Transverse colon (tissue), 4 donors: ENCODE measurements around the gene RSF1. TPM values are rescaled to one million over a fixed set of nuclear protein-coding genes. Genes with fewer than 3 reads are reported as not detected.

ENCODE experiments used
- DNase-seq: peaks from one replicate; pipeline ENCODE4 v3.0.0-alpha.2; 2019
- H3K27ac ChIP-seq, 4 donors: fragments of 200-600 bp; sonication (generic); 2 replicates each; pipeline ENCODE4 v1.5.1; 2016 to 2018; ENCODE audit warnings: inconsistent platforms in 4 of 4
- H3K27me3 ChIP-seq: fragments of 200-600 bp; sonication (generic); 2 replicates; pipeline ENCODE4 v1.5.1; 2017; ENCODE audit warnings: inconsistent platforms
- H3K36me3 ChIP-seq, 4 donors: fragments of 200-600 bp; sonication (generic); 2 replicates each; pipeline ENCODE4 v1.5.1; 2017 to 2019; ENCODE audit warnings: inconsistent platforms in 4 of 4
- H3K4me1 ChIP-seq, 4 donors: fragments of 200-600 bp; sonication (generic); 2 replicates each; pipeline ENCODE4 v1.5.1; 2017 to 2020; ENCODE audit warnings: inconsistent platforms in 4 of 4
- H3K4me3 ChIP-seq, 4 donors: fragments of 200-600 bp; sonication (generic); 1 replicate in 1 of 4; 2 replicates in 3 of 4; pipeline versions ENCODE4 v1.5.1 to v1.6.1; 2017 to 2019; ENCODE audit warnings: inconsistent platforms in 4 of 4
- H3K9me3 ChIP-seq, 2 donors: fragments of 200-600 bp; sonication (generic); 2 replicates each; pipeline ENCODE4 v1.5.1; 2017 to 2019; ENCODE audit warnings: inconsistent platforms in 2 of 2
- EP300 ChIP-seq: sonication (generic); formaldehyde crosslinking; IDR thresholded peaks from one replicate; pipeline ENCODE4 v1.6.1; 2017; ENCODE audit warnings: antibody characterized with exemption, low read depth
- POLR2A ChIP-seq: fragments of 450-650 bp; IDR thresholded peaks from one replicate; pipeline ENCODE4 v1.6.1; 2016; ENCODE audit warnings: antibody characterized with exemption, mild to moderate bottlenecking, moderate library complexity
- POLR2AphosphoS5 ChIP-seq, 3 donors: sonication (generic); formaldehyde crosslinking; IDR thresholded peaks; one replicate each; pipeline ENCODE4 v1.6.1; 2016; ENCODE audit warnings: antibody characterized with exemption in 3 of 3
- WGBS, 2 donors: methylation state at CpG; one replicate each; pipeline ENCODE4 v1.1.5; 2018; ENCODE audit warnings: low coverage in 1 of 2; 5-methylcytosine and 5-hydroxymethylcytosine counted together
- in situ Hi-C, 4 donors: fragments of 200-750 bp; cut with MboI; loops; one replicate each; pipeline versions ENCODE4 v1.15.0 to v1.15.1; 2017; ENCODE audit warnings: low sequenced_read_pairs in 3 of 4, low pct_ligation_motif_present in 1 of 4, low pct_unique_long_range_greater_than_20kb in 1 of 4
- intact Hi-C: fragments of 100-400 bp; cut with DNase I; formaldehyde crosslinking; loops from one replicate; pipeline ENCODE4 v1.15.1; 2023; ENCODE audit warnings: low total_unique reads
- total RNA-seq, 4 donors: library from RNA; depleted of rRNA; stranded (reverse); fragments of >200 nt; gene quantifications; one replicate each; pipeline ENCODE4 v1.1.0, GENCODE V29; 2016
- TF ChIP-seq, protein P1 (sequence below), 5 experiments: fragments of 200-600 bp in 3 of 5; fragments of 450-650 bp in 2 of 5; sonication (generic) in 3 of 5; IDR thresholded peaks; 1 replicate in 2 of 5; 2 replicates in 3 of 5; pipeline ENCODE4 v1.5.1; 2016 to 2017; ENCODE audit warnings: antibody characterized with exemption in 5 of 5, inconsistent platforms in 3 of 5, mild to moderate bottlenecking in 2 of 5, moderate library complexity in 1 of 5

RSF1 gene
- total RNA-seq, 4 donors from 2014 or later = 45.6 to 72.8 (median 58.1) TPM

DNA sequence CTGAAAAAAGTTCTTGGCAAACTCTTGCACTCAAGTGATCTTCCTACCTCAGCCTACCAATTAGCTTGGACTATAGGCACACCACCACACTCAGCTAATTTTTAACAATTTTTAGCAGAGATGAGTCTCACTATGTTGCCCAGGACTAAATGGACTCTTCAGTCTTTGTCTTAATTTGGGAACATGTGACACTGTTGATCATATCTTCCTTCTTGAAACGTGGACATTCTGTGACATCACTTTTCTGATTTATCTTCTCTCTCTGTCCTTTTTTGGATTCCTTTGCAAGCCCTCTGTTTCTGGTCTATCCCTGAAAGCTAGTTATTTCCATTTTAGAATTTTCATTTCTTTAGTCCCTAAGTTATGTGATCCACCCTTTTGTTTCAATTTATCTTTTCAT is 42.0 kb downstream of the RSF1 start:
- 21 to 60% methylated on average over 1 of the region's 1 CpG for WGBS, 2 donors
- H3K27me3 ChIP-seq = no peaks in the 10 kb centered on the region
- H3K27ac ChIP-seq = no peak overlapping the region
- no peaks in the 10 kb centered on the region for H3K9me3 ChIP-seq
- TF ChIP-seq, protein P1, sequence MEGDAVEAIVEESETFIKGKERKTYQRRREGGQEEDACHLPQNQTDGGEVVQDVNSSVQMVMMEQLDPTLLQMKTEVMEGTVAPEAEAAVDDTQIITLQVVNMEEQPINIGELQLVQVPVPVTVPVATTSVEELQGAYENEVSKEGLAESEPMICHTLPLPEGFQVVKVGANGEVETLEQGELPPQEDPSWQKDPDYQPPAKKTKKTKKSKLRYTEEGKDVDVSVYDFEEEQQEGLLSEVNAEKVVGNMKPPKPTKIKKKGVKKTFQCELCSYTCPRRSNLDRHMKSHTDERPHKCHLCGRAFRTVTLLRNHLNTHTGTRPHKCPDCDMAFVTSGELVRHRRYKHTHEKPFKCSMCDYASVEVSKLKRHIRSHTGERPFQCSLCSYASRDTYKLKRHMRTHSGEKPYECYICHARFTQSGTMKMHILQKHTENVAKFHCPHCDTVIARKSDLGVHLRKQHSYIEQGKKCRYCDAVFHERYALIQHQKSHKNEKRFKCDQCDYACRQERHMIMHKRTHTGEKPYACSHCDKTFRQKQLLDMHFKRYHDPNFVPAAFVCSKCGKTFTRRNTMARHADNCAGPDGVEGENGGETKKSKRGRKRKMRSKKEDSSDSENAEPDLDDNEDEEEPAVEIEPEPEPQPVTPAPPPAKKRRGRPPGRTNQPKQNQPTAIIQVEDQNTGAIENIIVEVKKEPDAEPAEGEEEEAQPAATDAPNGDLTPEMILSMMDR (IDR thresholded peaks at IDR 0.05) = no peak
- no peak for TF ChIP-seq POLR2AphosphoS5 (IDR thresholded peaks at IDR 0.05)
- no peak for TF ChIP-seq POLR2A
- TF ChIP-seq EP300 = no peak
- intact Hi-C loops (no loop called here), in situ Hi-C loops (no loop called here)
- peaks cover 0 to 3% (median 0%) of the 10 kb centered on the region in 4 donors for H3K4me1 ChIP-seq
- no peak for DNase-seq
- H3K4me3 ChIP-seq = no peak overlapping the region
- H3K36me3 ChIP-seq = no peaks in the 10 kb centered on the region

DNA sequence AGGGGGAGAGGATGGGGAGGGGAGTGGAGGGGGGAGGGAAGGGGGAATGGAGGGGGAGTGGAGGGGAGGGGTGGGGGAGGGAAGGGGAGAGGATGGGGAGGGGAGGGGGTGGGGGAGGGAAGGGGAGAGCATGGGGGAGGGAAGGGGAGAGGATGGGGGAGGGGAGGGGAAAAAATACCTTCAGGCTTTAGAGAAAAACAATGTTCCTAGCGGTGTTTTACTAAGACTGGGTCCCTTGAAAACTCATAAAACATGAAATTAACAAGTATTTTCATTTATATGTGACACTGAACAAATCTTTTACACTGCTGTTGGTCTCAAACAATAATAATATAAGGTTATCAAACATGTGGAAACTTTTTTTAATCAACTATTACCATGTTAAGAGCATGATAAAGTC is 42.4 kb downstream of the RSF1 start:
- WGBS, 2 donors = 100% methylated on average over 1 of the region's 1 CpG
- no peaks in the 10 kb centered on the region for H3K9me3 ChIP-seq
- intact Hi-C loops = no loop called here
- H3K4me3 ChIP-seq = no peak overlapping the region
- H3K27ac ChIP-seq = no peak overlapping the region
- no peaks in the 10 kb centered on the region for H3K27me3 ChIP-seq
- TF ChIP-seq, protein P1 (IDR thresholded peaks at IDR 0.05) = no peak
- no peak for TF ChIP-seq POLR2AphosphoS5 (IDR thresholded peaks at IDR 0.05)
- H3K36me3 ChIP-seq = no peaks in the 10 kb centered on the region
- H3K4me1 ChIP-seq = peaks cover 0 to 3% (median 0%) of the 10 kb centered on the region in 4 donors
- in situ Hi-C loops = no loop called here
- DNase-seq = no peak

DNA sequence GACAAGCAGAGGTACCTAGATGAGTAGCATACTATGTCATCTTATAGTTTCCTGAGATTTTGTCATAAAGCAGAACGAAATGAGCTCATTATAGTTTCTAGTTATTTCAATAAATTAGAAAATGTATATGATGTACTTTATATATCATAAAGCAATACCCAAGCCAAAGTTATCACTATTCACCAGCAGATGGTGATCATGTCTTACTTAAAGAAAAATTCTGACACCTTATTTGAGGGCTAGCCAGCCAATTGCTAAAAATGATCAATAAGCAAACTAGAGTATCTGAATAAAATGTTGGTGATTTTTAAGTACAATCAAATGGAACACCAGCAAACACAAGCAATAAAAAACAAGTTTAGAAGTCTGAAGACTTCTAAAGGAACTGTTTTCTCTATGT is 44.1 kb downstream of the RSF1 start:
- Histone ChIP-seq H3K36me3 (no peaks in the 10 kb centered on the region), H3K4me3 (no peak overlapping the region), H3K4me1 (peaks cover 0 to 12% (median 3%) of the 10 kb centered on the region in 4 donors), H3K27me3 (no peaks in the 10 kb centered on the region), H3K27ac (no peak overlapping the region), H3K9me3 (no peaks in the 10 kb centered on the region)
- DNase-seq = no peak
- no peak for TF ChIP-seq EP300
- TF ChIP-seq, protein P1 (IDR thresholded peaks at IDR 0.05) = peak; percentile 17 to 39 (median 25)
- WGBS, 2 donors = 71 to 75% methylated on average over 1 of the region's 1 CpG
- intact Hi-C loops (no loop called here), in situ Hi-C loops (no loop called here)

DNA sequence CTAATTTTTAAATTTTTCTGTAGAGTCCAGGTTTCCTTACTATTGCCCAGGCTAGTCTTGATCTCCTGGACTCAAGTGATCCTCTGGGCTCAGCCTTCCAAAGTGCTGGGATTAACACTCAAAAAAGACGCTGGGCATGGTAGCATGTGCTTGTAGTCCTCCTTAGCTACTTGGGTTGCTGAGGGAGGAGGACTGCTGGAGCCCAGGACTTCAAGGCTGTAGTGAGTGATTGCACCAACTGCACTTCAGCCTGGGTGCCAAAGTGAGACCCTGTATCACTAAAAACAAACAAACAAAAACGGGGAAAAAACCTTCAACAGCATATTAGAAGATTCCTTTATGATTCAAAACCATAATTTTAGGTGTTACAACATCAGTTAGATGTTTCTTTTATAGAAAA is 44.6 kb downstream of the RSF1 start:
- Histone ChIP-seq H3K27ac (no peak overlapping the region), H3K9me3 (no peaks in the 10 kb centered on the region), H3K4me1 (peaks cover 0 to 17% (median 5%) of the 10 kb centered on the region in 4 donors), H3K27me3 (no peaks in the 10 kb centered on the region), H3K36me3 (no peaks in the 10 kb centered on the region), H3K4me3 (no peak overlapping the region)
- intact Hi-C loops = no loop called here
- in situ Hi-C loops = no loop called here
- WGBS, 2 donors = 50 to 68% methylated on average over 2 of the region's 2 CpGs
- no peak for TF ChIP-seq POLR2AphosphoS5 (IDR thresholded peaks at IDR 0.05)
- no peak for TF ChIP-seq POLR2A
- TF ChIP-seq EP300 = no peak
- TF ChIP-seq, protein P1 (IDR thresholded peaks at IDR 0.05) = no peak
- no peak for DNase-seq
